GM21381 (cell line): ENCODE data around the gene CHPF2.

Experiments
- ATAC-seq: cut with Tn5 transposase; IDR thresholded peaks from one replicate; pipeline ENCODE4 v1.9.1; 2021; ENCODE audit warnings: mild to moderate bottlenecking, moderate library complexity; ENCODE audit not compliant: unreplicated experiment

CHPF2 gene

DNA sequence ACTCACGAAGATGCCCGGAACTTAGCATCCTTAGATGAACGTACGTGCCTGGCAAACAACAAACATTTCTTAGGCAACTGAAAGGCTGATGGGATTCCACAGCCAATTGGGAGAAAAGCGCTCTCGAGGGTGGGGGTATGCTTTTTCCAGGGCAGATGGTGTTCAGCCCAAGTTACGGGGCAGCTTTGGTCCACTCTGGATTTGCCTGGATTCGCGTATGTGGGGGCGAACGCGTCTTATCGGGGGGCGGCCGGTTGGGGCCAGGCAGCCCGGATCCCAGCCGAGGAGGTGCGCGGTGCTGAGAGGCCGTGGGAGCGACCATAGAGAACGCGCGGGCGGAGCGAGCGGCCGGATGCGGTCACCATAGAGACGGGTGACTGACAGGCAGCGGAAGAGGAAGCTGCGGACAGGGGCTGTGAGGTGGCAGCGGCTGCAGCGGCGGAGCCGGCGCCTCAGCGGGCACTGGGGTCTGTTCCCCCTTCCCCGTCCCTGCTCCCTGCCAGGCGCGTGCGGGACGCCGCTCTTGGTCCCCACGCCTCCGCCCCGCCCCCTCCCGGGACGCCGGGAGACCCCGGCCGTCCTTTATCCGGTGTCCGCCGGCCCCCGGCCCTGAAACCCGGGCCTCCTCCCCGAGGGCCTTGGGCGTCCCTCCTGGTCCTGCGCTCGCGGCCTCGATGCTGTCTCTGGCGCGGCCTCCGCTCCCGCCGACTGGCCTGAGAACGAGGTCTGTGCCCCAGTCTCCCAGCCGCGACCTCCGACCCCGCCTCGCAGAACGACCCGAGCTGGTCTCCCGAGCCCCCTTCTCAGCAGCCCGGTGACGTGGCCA lies at the start of gene CHPF2:
CHPF2 (plus strand) TSS at position 393 of the 826 bp plus-strand sequence. CDS start 1,529 bp downstream, outside the sequence.
- peak; percentile 97 for ATAC-seq

DNA sequence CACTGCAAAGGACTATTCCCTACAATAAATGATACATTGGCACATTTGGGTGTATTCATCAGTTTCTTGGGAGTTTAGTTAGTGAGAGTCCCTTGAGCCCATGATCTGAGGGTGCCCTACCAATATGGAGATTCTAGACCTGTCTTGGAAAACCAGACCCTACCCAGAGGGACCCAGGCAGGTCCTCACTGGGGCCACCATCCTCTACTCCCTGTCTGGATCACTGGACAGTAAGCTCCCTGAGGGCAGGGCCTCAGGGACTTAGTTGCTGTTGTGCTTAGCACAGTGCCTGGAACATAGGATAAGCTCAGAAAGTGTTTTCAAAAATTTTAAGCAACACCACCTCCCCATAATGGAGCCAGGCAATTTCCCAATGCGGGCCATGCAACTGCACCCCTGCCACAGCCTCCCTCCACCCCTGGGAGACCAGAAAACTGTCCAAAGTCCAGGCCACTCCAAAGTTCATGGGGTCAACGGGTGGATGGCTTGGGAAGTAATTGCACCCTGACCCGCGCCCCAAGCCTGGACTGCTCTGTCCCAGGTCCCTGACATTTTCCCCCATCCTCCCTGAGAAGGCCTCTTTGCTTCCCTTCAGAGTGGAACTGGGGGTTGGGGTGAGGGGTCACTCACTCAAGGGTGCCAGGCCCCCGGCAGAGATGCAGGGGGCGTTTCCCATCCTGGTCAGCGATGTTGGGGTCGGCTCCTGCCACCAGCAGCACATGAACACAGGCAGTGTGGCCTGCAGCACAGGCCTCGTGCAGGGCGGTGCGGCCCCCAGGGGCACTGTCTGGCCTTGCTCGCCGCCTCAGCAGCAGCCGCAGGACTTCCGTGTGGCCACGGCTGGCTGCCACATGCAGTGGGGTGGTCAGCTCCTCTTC lies 46.3 kb upstream of the CHPF2 start:
- no peak for ATAC-seq

GRCh38 chr7:151186640-151187408 lies 45.5 kb upstream of the CHPF2 start, which contains the start of gene ASB10:
Gene ASB10, minus strand, starts transcription at chr7:151187250. Its CDS starts 120 bp downstream, at chr7:151187130.
- no peak for ATAC-seq

GRCh38 chr7:151187409-151188251 lies 44.7 kb upstream of the CHPF2 start:
- no peak for ATAC-seq

- no peak for ATAC-seq
Measured at GRCh38 chr7:151188252-151188542, 44.1 kb upstream of the CHPF2 start.

DNA sequence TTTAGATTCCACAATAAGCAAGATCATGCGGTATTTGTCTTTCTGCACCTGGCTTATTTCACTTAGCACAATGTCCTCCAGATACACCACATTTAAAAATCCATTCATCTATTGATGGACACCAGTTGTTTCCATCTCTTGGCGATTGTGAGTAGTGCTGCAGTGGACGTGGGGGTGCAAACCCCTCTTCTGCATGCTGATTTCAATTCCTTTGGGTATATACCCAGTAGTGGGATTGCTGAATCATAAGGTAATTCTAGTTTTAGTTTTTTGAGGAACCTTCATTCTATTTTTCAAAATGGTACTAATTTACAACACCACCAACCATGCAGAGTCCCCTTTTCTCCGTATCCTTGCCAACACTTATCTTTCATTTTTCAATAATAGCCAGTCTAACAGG lies 43.2 kb upstream of the CHPF2 start:
- no peak for ATAC-seq

DNA sequence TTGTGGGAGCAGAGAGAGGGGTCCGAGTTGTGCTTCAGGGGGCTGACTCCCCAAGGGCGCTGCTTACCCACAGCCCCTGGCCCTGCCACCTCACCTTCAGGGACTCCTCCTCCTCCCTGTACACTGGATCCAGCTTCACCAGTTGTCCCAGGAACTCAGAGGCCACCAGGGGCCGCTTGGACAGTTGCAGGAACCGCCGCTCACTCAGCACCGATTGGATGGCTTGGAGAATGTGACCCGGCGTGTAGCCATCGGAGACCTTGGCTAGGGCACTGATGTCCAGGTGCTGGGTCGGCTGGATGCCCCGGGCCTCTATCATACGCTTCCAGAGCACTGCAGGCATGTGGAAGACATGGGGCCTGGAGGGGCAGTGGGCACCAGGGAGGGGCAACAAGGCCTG lies 40.7 kb upstream of the CHPF2 start:
- ATAC-seq, result no peak

- no peak for ATAC-seq
Measured at GRCh38 chr7:151192002-151192539, 40.2 kb upstream of the CHPF2 start.

- no peak for ATAC-seq
Measured at GRCh38 chr7:151193203-151193978, 38.9 kb upstream of the CHPF2 start.

DNA sequence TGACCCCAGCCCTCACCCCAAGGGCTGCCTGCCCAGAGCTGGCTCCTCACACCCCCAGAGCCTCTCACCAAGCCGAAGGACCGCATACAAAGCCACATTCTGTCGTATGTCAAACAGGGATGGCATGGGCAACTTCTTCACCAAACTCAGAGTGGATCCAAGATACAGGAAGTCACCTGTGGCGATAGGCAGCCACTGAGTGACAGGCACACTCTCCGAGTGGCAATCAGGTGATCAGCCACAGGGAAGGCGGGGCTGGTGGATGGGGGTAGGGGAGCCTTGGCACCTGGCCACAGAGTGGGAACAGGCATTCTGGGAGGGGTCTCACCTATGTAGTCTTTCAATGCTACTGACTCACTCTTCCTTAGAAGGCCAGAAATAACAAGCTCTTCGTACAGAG lies 38.1 kb upstream of the CHPF2 start:
- no peak for ATAC-seq

GRCh38 chr7:151195616-151196450 lies 36.5 kb upstream of the CHPF2 start:
- ATAC-seq, result no peak

GRCh38 chr7:151197932-151198331 lies 34.4 kb upstream of the CHPF2 start:
- ATAC-seq, result no peak

GRCh38 chr7:151198945-151199848 lies 33.1 kb upstream of the CHPF2 start:
- ATAC-seq, result no peak

DNA sequence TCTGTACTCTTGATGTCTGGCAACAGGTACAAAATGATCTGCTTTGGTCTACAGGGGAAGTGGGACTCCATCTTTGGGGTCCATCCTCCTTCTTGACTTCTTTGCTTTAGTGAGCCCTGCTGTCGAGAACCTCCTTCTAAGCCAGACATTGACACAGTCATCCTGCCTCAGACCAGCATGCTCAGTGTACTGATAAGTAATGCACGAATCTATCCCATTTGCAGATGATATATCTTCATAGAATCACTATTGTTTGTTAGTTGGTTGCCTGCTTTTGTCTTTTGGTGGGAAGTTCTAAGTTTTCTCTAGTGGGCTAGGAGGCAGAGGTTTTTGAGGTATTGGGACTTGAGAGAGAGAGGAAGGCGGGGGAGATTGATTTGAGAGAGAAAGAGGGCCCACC lies 30.9 kb upstream of the CHPF2 start:
- no peak for ATAC-seq

DNA sequence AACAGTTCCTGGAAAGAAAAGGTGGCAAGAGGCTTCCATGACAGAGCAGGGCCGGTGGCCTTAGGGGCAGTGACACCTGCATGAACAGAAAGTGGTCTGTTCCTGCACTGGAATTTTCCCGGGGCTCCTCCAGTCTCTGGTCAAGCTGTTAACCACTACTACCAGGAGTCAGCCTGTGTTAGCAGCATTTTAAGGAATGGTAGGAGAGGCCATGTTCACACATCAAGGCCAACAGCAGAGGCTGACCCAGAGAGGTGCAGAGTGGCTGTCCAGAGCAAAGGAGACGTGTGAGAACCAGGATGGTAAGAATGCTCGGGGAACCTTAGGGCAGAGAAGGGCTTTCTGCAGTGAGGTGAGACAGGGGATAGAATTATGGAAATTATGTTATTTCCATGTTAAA lies 30.5 kb upstream of the CHPF2 start:
- no peak for ATAC-seq

DNA sequence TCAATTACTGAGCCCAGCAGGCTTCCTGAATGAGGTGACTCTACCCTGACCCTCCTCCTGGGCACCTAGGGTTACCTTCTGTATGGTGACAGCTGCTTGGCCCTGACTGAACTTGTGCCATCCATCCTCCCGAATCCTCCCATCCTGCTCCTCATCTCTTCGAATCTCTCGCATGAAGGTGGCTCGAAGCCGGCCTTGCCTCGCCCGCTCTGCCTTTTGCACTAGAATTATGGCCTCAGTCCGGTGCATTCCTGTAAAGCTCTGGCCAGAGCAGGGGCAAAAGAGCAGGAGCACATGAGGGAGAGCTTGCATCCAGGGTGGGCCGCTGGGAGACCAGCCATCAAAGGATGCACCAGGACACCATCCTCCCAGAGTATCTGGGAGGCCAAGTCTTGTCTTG lies 29.4 kb upstream of the CHPF2 start:
- ATAC-seq, result no peak

DNA sequence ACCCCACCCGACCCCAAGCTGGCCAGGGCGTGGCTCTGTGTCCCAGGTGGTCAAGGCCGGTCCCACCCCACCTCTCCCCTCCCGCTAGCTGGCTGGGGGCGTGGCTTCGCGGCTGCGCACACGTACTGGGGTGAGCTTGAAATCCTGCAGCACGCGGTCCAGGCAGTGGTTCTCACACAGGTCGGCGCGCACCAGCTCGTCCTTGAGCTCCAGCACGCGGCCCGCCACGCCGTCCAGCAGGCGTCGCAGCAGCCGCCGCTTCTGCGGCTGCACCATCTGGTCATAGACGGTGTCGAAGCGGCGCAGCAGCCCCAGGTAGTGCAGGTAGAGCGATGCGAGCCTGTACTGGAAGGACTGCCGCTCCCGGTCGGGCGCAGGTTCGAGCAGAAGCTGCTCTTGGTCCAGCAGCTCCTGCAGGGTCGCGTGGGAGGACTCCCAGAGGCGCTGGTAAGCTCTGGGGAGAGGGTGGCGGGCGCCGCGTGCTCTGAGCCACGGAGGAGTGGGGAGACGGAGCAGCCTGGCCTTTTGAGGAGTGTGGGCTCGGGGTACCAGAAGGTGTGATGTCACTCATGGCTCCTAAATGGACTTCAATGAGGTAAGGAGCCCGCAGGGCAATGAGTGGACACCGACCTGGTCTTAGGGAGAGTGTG lies 27.8 kb upstream of the CHPF2 start:
- ATAC-seq, result no peak
